HCT116 (cell line): ENCODE measurements around the gene SON. TPM values are rescaled to one million over a fixed set of nuclear protein-coding genes. Genes with fewer than 3 reads are reported as not detected.

Experiments
- ATAC-seq: fragments of 200-7000 bp; cut with Tn5 transposase; 2 replicates; pipeline ENCODE4 v1.9.1; 2020; ENCODE audit warnings: mild to moderate bottlenecking, moderate library complexity
- BruUV-seq: library from RNA; stranded (reverse); fragments of 400-500 nt; replicated peaks from 2 replicates; lab custom pipeline; 2021; lab: Mats Ljungman, UMichigan
- CTCF ChIA-PET: fragments of 300-600 bp; sonication (Branson Sonifier 250); formaldehyde crosslinking; loops from one replicate; lab custom pipeline; 2021; ENCODE audit warnings: antibody characterized with exemption; lab: Charles Lee
- POLR2A ChIA-PET: fragments of 300-600, 350-600 bp; sonication (Branson Sonifier 250); formaldehyde crosslinking; loops from one replicate; lab custom pipeline; 2021; ENCODE audit warnings: antibody characterized with exemption; lab: Charles Lee
- RAD21 ChIA-PET, 2 experiments: fragments of 300-600 bp; sonication (Branson Sonifier 250); formaldehyde crosslinking; loops; one replicate each; lab custom pipeline; 2023; ENCODE audit warnings: low total read pairs in 2 of 2; ENCODE audit not compliant: uncharacterized antibody in 2 of 2, unreplicated experiment in 2 of 2, low non-redundant PET in 1 of 2; lab: Charles Lee
- DNase-seq: peaks from one replicate; pipeline ENCODE4 v3.0.0-alpha.2; 2010; ENCODE audit warnings: low read depth, low spot score
- H2AFZ ChIP-seq: fragments of 200-600 bp; shearing (Covaris generic), sonication (generic); 2 replicates; pipeline ENCODE4 v1.6.1; 2017; ENCODE audit warnings: low read depth, mixed run types, mixed read lengths, antibody characterized with exemption, low read length; ENCODE audit not compliant: poor library complexity, severe bottlenecking
- H3K27ac ChIP-seq: 2 replicates; pipeline ENCODE4 v1.5.1; 2012; ENCODE audit warnings: low read depth, low read length
- H3K27me3 ChIP-seq: fragments of 200-600 bp; sonication (generic); 2 replicates; pipeline ENCODE4 v1.6.1; 2016; ENCODE audit warnings: mixed run types, low read length, mixed read lengths; ENCODE audit not compliant: insufficient read depth
- H3K36me3 ChIP-seq, 2 experiments: fragments of 200-500 bp in 1 of 2; fragments of 200-600 bp in 1 of 2; sonication (Bioruptor generic) in 1 of 2; sonication (generic) in 1 of 2; 2 replicates each; pipeline versions ENCODE4 v1.5.1 to v1.6.1; 2014 to 2016; ENCODE audit warnings: low read length in 2 of 2, inconsistent platforms in 1 of 2, mixed read lengths in 1 of 2, mixed run types in 1 of 2; ENCODE audit not compliant: insufficient read depth in 2 of 2, control insufficient read depth in 1 of 2
- H3K4me1 ChIP-seq, 2 experiments: fragments of 200-600 bp in 1 of 2; sonication (generic) in 1 of 2; 2 replicates each; pipeline versions ENCODE4 v1.5.1 to v1.6.1; 2012 to 2017; ENCODE audit warnings: low read length in 2 of 2, inconsistent platforms in 1 of 2, mild to moderate bottlenecking in 1 of 2, mixed read lengths in 1 of 2, mixed run types in 1 of 2, moderate library complexity in 1 of 2; ENCODE audit not compliant: insufficient read depth in 2 of 2, control insufficient read depth in 1 of 2
- H3K4me2 ChIP-seq: fragments of 200-600 bp; sonication (generic); 2 replicates; pipeline ENCODE4 v1.6.1; 2017; ENCODE audit warnings: mixed run types, low read length, mixed read lengths
- H3K4me3 ChIP-seq, 2 experiments: fragments of 200-600 bp in 1 of 2; sonication (generic) in 1 of 2; replicated peaks in 1 of 2; 2 replicates each; pipeline ENCODE4 v1.5.1; 2011 to 2016; ENCODE audit warnings: low read length in 2 of 2, control low read depth in 1 of 2, low read depth in 1 of 2, mild to moderate bottlenecking in 1 of 2, mixed read lengths in 1 of 2, mixed run types in 1 of 2
- H3K79me2 ChIP-seq: fragments of 200-600 bp; sonication (generic); 2 replicates; pipeline ENCODE4 v1.6.1; 2017; ENCODE audit warnings: mild to moderate bottlenecking, mixed run types, low read length, moderate library complexity, mixed read lengths; ENCODE audit not compliant: insufficient read depth
- H3K9ac ChIP-seq: fragments of 200-600 bp; sonication (generic); 2 replicates; pipeline ENCODE4 v1.6.1; 2016; ENCODE audit warnings: low read length, mixed read lengths
- H3K9me2 ChIP-seq: fragments of 200-600 bp; sonication (generic), shearing (Covaris generic); 2 replicates; pipeline ENCODE4 v1.6.1; 2017; ENCODE audit warnings: mixed run types, mild to moderate bottlenecking, moderate library complexity; ENCODE audit not compliant: insufficient read depth
- H3K9me3 ChIP-seq, 2 experiments: fragments of 200-500 bp in 1 of 2; fragments of 200-600 bp in 1 of 2; sonication (Bioruptor generic) in 1 of 2; sonication (generic) in 1 of 2; 2 replicates each; pipeline ENCODE4 v1.6.1; 2014 to 2017; ENCODE audit warnings: low read length in 2 of 2, mixed read lengths in 2 of 2, inconsistent platforms in 1 of 2, low read depth in 1 of 2, mild to moderate bottlenecking in 1 of 2, mixed run types in 1 of 2, moderate library complexity in 1 of 2; ENCODE audit not compliant: control insufficient read depth in 1 of 2, insufficient read depth in 1 of 2
- H4K20me1 ChIP-seq: fragments of 200-600 bp; sonication (generic), shearing (Covaris generic); 2 replicates; pipeline ENCODE4 v1.6.1; 2017; ENCODE audit warnings: mixed run types, mild to moderate bottlenecking, moderate library complexity; ENCODE audit not compliant: insufficient read depth
- CEBPB ChIP-seq: IDR thresholded peaks from 2 replicates; pipeline ENCODE4 v1.6.1; 2012; ENCODE audit warnings: low read depth
- EGR1 ChIP-seq: IDR thresholded peaks from 2 replicates; pipeline ENCODE4 v1.6.1; 2012; ENCODE audit warnings: low read depth
- ELF1 ChIP-seq: IDR thresholded peaks from 2 replicates; pipeline ENCODE4 v1.6.1; 2012; ENCODE audit warnings: low read depth, borderline replicate concordance
- JUND ChIP-seq: IDR thresholded peaks from 2 replicates; pipeline ENCODE4 v1.6.1; 2012
- POLR2A ChIP-seq: IDR thresholded peaks from 2 replicates; pipeline ENCODE4 v1.7.0; 2011; ENCODE audit warnings: borderline replicate concordance; ENCODE audit not compliant: insufficient read depth, insufficient read length; ENCODE audit errors: extremely low read depth
- RAD21 ChIP-seq: IDR thresholded peaks from 2 replicates; pipeline ENCODE4 v1.6.1; 2012; ENCODE audit warnings: low read depth, mild to moderate bottlenecking
- SIN3A ChIP-seq: IDR thresholded peaks from 2 replicates; pipeline ENCODE4 v1.6.1; 2012; ENCODE audit warnings: low read depth
- YY1 ChIP-seq: IDR thresholded peaks from 2 replicates; pipeline ENCODE4 v1.6.1; 2011; ENCODE audit warnings: low read length, low read depth, moderate library complexity, mild to moderate bottlenecking; ENCODE audit not compliant: insufficient replicate concordance; ENCODE audit errors: extremely low read depth
- intact Hi-C: fragments of 100-400 bp; cut with micrococcal nuclease; formaldehyde crosslinking; loops from 2 replicates; pipeline ENCODE4 v1.10.0; 2022
- total RNA-seq: library from RNA; stranded (reverse); gene quantifications from one replicate; pipeline ENCODE4 v1.2.1, GENCODE V29; 2021; ENCODE audit not compliant: unreplicated experiment
- TF ChIP-seq, protein P1 (sequence below): IDR thresholded peaks from 2 replicates; pipeline ENCODE4 v1.6.1; 2012; ENCODE audit warnings: low read depth

The SON gene
- total RNA-seq, 1 experiment from 2014 or later, result 195 TPM

DNA sequence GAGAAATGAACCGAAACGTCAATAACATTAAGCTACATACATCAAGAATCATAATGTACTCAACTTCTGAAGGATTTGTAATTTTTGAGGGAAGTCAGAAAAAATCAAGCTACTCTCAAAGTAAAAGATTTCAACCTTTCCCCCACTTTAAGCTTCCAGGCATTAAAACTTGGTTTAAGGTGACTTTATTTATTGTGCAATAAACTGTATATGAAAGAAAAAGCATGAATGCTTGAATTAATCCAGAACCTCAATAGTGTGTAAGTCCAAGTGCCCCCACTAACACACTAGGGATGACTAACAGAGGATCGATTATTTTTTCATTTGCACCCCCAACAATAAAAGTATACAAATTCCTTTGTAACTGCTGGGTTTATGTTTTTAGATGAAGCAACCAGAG, 11.8 kb upstream of the SON start:
- H2AFZ ChIP-seq, result no peak overlapping the region
- no peak overlapping the region for H3K27ac ChIP-seq
- no peaks in the 10 kb centered on the region for H3K9me2 ChIP-seq
- no peaks in the 10 kb centered on the region for H3K4me1 ChIP-seq
- no peak overlapping the region for H3K4me2 ChIP-seq
- BruUV-seq, result no TSS peak
- H3K36me3 ChIP-seq, result peaks cover 81 to 95% of the 10 kb centered on the region in 2 experiments
- CTCF ChIA-PET, result no interaction called here
- peaks cover 50% of the 10 kb centered on the region for H3K79me2 ChIP-seq
- H4K20me1 ChIP-seq, result peaks cover 8% of the 10 kb centered on the region; the same call in 1 of the 2 replicates
- no peak overlapping the region for H3K9ac ChIP-seq
- ATAC-seq (no peak), DNase-seq (no peak)
- H3K9me3 ChIP-seq, result no peaks in the 10 kb centered on the region
- no peak overlapping the region for H3K4me3 ChIP-seq
- TF ChIP-seq RAD21 (no peak), YY1 (no peak), SIN3A (no peak)
- intact Hi-C loops, result no loop called here
- H3K27me3 ChIP-seq, result no peaks in the 10 kb centered on the region
- RAD21 ChIA-PET, result no interaction called here
- POLR2A ChIA-PET, result no interaction called here

DNA sequence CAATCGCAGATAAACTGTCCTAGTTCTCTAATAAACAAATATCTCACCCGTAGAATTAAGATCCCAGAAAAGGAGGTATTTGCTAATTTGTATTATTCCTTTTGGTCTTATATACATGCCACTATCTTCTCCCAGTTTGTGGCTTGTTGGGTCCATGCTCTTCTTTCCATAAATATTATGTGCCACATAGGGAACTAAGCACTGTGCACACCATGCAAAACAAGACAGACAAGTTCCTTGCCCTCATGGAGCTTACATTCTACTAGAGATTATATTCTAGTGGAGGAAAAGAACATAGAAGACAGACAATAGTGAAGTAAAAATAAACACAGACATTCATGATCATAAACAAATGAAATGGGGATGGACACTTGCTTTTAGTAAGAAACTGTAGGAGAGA, 5.6 kb upstream of the SON start:
- RAD21 ChIA-PET, result no interaction called here
- peaks cover 90% of the 10 kb centered on the region for H3K79me2 ChIP-seq
- CTCF ChIA-PET, result no interaction called here

More for the DNA sequence above, 5.6 kb upstream of the SON start:
- BruUV-seq, result no TSS peak
- Histone ChIP-seq H3K9me3 (no peaks in the 10 kb centered on the region), H4K20me1 (peaks cover 10% of the 10 kb centered on the region; the same call in 1 of the 2 replicates), H3K9me2 (no peaks in the 10 kb centered on the region), H3K27me3 (no peaks in the 10 kb centered on the region), H3K9ac (no peak overlapping the region), H2AFZ (no peak overlapping the region), H3K4me1 (peaks cover 8% of the 10 kb centered on the region in 2 experiments; a peak in 3 of 4 replicates), H3K4me2 (no peak overlapping the region), H3K4me3 (no peak overlapping the region), H3K27ac (no peak overlapping the region), H3K36me3 (peaks cover 55 to 80% of the 10 kb centered on the region in 2 experiments)
- POLR2A ChIA-PET, result interaction anchor here (1.0 kb wide), 1 partner anchor 57 kb away, joined by 3 read pairs; the partner anchor contains the start of gene TMEM50B
- intact Hi-C loops, result no loop called here
- TF ChIP-seq, protein P1, sequence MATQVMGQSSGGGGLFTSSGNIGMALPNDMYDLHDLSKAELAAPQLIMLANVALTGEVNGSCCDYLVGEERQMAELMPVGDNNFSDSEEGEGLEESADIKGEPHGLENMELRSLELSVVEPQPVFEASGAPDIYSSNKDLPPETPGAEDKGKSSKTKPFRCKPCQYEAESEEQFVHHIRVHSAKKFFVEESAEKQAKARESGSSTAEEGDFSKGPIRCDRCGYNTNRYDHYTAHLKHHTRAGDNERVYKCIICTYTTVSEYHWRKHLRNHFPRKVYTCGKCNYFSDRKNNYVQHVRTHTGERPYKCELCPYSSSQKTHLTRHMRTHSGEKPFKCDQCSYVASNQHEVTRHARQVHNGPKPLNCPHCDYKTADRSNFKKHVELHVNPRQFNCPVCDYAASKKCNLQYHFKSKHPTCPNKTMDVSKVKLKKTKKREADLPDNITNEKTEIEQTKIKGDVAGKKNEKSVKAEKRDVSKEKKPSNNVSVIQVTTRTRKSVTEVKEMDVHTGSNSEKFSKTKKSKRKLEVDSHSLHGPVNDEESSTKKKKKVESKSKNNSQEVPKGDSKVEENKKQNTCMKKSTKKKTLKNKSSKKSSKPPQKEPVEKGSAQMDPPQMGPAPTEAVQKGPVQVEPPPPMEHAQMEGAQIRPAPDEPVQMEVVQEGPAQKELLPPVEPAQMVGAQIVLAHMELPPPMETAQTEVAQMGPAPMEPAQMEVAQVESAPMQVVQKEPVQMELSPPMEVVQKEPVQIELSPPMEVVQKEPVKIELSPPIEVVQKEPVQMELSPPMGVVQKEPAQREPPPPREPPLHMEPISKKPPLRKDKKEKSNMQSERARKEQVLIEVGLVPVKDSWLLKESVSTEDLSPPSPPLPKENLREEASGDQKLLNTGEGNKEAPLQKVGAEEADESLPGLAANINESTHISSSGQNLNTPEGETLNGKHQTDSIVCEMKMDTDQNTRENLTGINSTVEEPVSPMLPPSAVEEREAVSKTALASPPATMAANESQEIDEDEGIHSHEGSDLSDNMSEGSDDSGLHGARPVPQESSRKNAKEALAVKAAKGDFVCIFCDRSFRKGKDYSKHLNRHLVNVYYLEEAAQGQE, result no peak
- TF ChIP-seq EGR1 (no peak), POLR2A (no peak), JUND (no peak), CEBPB (no peak), ELF1 (no peak)
- ATAC-seq, result no peak
- no peak for DNase-seq
